ENCODE results near the gene SBK3.

Gene SBK3

DNA sequence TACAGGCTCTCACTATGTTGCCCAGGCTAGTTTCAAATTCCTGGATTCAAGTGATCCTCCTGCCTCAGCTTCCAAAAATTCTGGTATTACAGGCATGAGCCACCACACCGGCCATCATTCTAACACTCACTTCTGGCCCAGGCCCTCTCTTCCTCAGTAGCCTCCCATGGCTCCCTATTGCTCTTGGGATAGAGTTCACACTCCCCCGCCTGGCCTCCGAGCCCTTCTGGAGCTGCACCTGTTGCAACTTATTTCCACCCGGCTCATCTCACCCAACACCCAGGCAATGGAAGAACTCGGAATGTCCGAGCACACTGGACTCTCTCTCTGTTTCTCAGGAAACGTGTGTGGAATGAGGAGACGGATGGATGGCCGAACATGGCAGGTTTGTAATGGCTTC lies 9.0 kb upstream of the SBK3 start:
- no peaks in the 10 kb centered on the region for H3K79me1 ChIP-seq (ENCODE audit: low read length)
- no peak overlapping the region for H3K23ac ChIP-seq (ENCODE audit: low read length)
- H2BK120ac ChIP-seq (ENCODE audit: low read depth, low read length): no peak overlapping the region
- H4K8ac ChIP-seq (ENCODE audit: low read depth, low read length): no peak overlapping the region
- H2BK5ac ChIP-seq (ENCODE audit: low read length): no peak overlapping the region
- H4K5ac ChIP-seq (ENCODE audit: low read length): no peak overlapping the region
- H3K4me1 ChIP-seq (ENCODE audit: control insufficient read depth, low read depth, low read length): no peaks in the 10 kb centered on the region
- no peak overlapping the region for H3K4ac ChIP-seq (ENCODE audit: low read depth, low read length)
- H2BK15ac ChIP-seq (replicated peaks; ENCODE audit: low read depth): no peak overlapping the region
- H2AK5ac ChIP-seq (ENCODE audit: low read length): no peak overlapping the region
- H3K18ac ChIP-seq (ENCODE audit: low read length): no peak overlapping the region
- DNase-seq: no peak
- no peak overlapping the region for H3K4me3 ChIP-seq (ENCODE audit: low read length)
- no peak overlapping the region for H3K9ac ChIP-seq (ENCODE audit: low read length)
- WGBS (ENCODE audit: extremely low coverage, insufficient coverage, low lambda C conversion rate): no CpG with 5 or more reads among the region's 9 CpGs
- H3K56ac ChIP-seq (ENCODE audit: low read length): no peak overlapping the region
- no peaks in the 10 kb centered on the region for H3K27me3 ChIP-seq (ENCODE audit: insufficient read depth, low read length, poor library complexity)
- H3K27ac ChIP-seq (ENCODE audit: low read depth, low read length): no peak overlapping the region
- no peaks in the 10 kb centered on the region for H3K36me3 ChIP-seq (ENCODE audit: control insufficient read depth, insufficient read depth, low read length)
- no peak overlapping the region for H3K4me2 ChIP-seq (ENCODE audit: low read length)
- H3K79me2 ChIP-seq (ENCODE audit: control insufficient read depth, insufficient read depth, low read length): no peaks in the 10 kb centered on the region

DNA sequence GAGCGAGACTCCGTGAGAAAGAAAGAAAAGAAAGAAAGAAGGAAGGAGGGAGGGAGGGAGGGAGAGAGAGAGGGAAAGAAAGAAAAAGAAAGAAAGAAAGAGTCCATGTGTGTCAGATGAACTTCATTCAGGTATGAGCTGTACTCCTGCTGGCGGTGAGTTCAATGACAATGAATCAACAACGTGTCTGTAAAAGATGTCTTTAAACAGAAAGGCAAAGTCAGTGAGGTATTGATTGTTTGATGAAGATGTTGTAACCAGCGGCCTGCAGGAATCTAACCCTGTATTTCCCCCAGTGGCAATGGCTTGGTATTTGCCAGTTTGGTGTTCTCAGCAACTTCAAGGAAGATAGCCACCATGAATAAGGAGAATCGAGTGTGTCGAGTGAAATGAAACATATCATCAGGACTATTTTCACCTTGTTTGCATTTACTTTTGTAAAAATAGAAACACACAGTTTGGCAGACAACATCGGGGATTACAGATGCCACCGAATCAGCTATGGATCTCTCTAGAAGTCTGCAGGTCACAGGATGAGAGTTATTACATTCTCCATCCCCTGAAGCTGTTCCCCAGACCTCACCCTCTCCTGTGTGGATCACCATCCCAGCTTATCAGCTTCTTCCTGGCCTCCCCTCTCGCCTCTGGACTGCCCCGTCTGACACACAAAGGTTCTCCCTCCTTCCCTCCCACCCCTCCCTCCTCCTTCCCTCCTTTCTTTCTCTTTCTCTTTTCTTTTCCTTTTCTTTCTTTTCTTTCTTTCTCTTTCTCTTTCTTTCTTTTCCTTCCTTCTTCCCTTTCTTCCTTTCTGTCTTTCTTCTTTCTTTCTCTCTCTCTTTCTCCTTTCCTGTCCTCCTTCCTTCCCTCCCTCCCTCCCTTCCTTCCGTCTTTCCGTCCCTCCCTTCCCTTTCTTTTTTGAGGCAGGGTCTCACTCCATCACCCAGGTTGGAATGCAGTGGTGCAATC lies 8.2 kb upstream of the SBK3 start:
- Histone ChIP-seq H2BK5ac (ENCODE audit: low read length) (no peak overlapping the region), H4K5ac (ENCODE audit: low read length) (no peak overlapping the region), H3K79me1 (ENCODE audit: low read length) (no peaks in the 10 kb centered on the region), H3K4ac (ENCODE audit: low read depth, low read length) (no peak overlapping the region), H2BK120ac (ENCODE audit: low read depth, low read length) (no peak overlapping the region), H3K9ac (ENCODE audit: low read length) (no peak overlapping the region), H2BK15ac (replicated peaks; ENCODE audit: low read depth) (no peak overlapping the region), H3K56ac (ENCODE audit: low read length) (no peak overlapping the region), H3K18ac (ENCODE audit: low read length) (no peak overlapping the region), H3K36me3 (ENCODE audit: control insufficient read depth, insufficient read depth, low read length) (no peaks in the 10 kb centered on the region), H4K8ac (ENCODE audit: low read depth, low read length) (no peak overlapping the region), H3K4me1 (ENCODE audit: control insufficient read depth, low read depth, low read length) (no peaks in the 10 kb centered on the region), H3K4me2 (ENCODE audit: low read length) (no peak overlapping the region), H3K79me2 (ENCODE audit: control insufficient read depth, insufficient read depth, low read length) (no peaks in the 10 kb centered on the region), H3K4me3 (ENCODE audit: low read length) (no peak overlapping the region), H3K23ac (ENCODE audit: low read length) (no peak overlapping the region), H3K27me3 (ENCODE audit: insufficient read depth, low read length, poor library complexity) (no peaks in the 10 kb centered on the region), H2AK5ac (ENCODE audit: low read length) (no peak overlapping the region), H3K27ac (ENCODE audit: low read depth, low read length) (no peak overlapping the region)
- DNase-seq: peak; percentile 35
- WGBS (ENCODE audit: extremely low coverage, insufficient coverage, low lambda C conversion rate): no CpG with 5 or more reads among the region's 13 CpGs

DNA sequence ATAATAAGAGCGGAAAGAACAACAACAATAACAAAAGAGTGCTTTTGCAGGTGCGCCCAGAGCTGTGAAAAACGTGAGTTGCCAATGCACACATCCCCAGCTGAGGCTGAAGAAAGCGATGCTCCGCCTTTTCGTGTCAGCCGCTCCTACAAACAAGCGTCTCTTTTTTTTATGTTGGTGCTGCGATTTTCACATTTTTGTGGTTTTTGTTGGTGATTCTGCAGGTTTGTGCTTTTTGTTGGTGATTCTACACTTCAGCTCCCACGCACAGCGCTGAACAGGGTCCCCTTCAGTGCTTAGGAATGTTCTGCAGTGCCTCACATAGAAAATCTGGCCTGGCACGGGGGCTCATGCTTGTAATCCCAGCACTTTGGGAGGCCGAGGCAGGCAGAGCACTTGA lies 7.3 kb upstream of the SBK3 start:
- Histone ChIP-seq H3K56ac (ENCODE audit: low read length) (no peak overlapping the region), H3K36me3 (ENCODE audit: control insufficient read depth, insufficient read depth, low read length) (no peaks in the 10 kb centered on the region), H3K23ac (ENCODE audit: low read length) (no peak overlapping the region), H3K79me1 (ENCODE audit: low read length) (no peaks in the 10 kb centered on the region), H2BK5ac (ENCODE audit: low read length) (no peak overlapping the region), H3K18ac (ENCODE audit: low read length) (no peak overlapping the region), H2AK5ac (ENCODE audit: low read length) (no peak overlapping the region), H4K8ac (ENCODE audit: low read depth, low read length) (no peak overlapping the region), H2BK15ac (replicated peaks; ENCODE audit: low read depth) (no peak overlapping the region), H3K4ac (ENCODE audit: low read depth, low read length) (no peak overlapping the region), H3K4me2 (ENCODE audit: low read length) (no peak overlapping the region), H3K9ac (ENCODE audit: low read length) (no peak overlapping the region), H4K5ac (ENCODE audit: low read length) (no peak overlapping the region), H3K27me3 (ENCODE audit: insufficient read depth, low read length, poor library complexity) (no peaks in the 10 kb centered on the region), H3K27ac (ENCODE audit: low read depth, low read length) (no peak overlapping the region), H2BK120ac (ENCODE audit: low read depth, low read length) (no peak overlapping the region), H3K4me3 (ENCODE audit: low read length) (no peak overlapping the region), H3K79me2 (ENCODE audit: control insufficient read depth, insufficient read depth, low read length) (no peaks in the 10 kb centered on the region), H3K4me1 (ENCODE audit: control insufficient read depth, low read depth, low read length) (no peaks in the 10 kb centered on the region)
- WGBS (ENCODE audit: extremely low coverage, insufficient coverage, low lambda C conversion rate): no CpG with 5 or more reads among the region's 13 CpGs
- no peak for DNase-seq

DNA sequence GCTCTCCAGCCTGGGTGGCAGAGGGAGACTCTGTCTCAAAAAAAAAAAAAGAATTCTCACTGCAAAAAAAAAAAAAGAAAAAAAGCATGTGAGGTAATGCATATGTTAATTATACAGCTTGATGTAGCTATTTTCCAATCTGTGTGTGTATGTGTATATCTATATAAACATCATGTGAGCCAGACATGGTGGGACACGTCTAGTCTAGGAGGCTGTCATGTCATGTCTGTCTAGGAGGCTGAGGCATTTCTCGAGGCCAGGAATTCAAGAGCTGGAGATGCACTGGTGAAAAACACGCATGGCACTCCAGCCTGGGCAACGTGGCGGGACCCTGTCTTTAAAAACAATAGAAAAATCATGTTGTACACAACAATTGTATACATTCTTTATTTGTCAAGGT lies 6.9 kb upstream of the SBK3 start:
- H3K27ac ChIP-seq (ENCODE audit: low read depth, low read length): no peak overlapping the region
- H3K36me3 ChIP-seq (ENCODE audit: control insufficient read depth, insufficient read depth, low read length): no peaks in the 10 kb centered on the region
- no peak for DNase-seq
- no peak overlapping the region for H2AK5ac ChIP-seq (ENCODE audit: low read length)
- H3K56ac ChIP-seq (ENCODE audit: low read length): no peak overlapping the region
- H3K23ac ChIP-seq (ENCODE audit: low read length): no peak overlapping the region
- H3K4me2 ChIP-seq (ENCODE audit: low read length): no peak overlapping the region
- no peak overlapping the region for H3K4ac ChIP-seq (ENCODE audit: low read depth, low read length)
- no peak overlapping the region for H3K4me3 ChIP-seq (ENCODE audit: low read length)
- no peak overlapping the region for H3K9ac ChIP-seq (ENCODE audit: low read length)
- no peak overlapping the region for H3K18ac ChIP-seq (ENCODE audit: low read length)
- H3K79me1 ChIP-seq (ENCODE audit: low read length): no peaks in the 10 kb centered on the region
- no CpG with 5 or more reads among the region's 5 CpGs for WGBS (ENCODE audit: extremely low coverage, insufficient coverage, low lambda C conversion rate)
- no peaks in the 10 kb centered on the region for H3K79me2 ChIP-seq (ENCODE audit: control insufficient read depth, insufficient read depth, low read length)
- H3K4me1 ChIP-seq (ENCODE audit: control insufficient read depth, low read depth, low read length): no peaks in the 10 kb centered on the region
- no peak overlapping the region for H2BK15ac ChIP-seq (replicated peaks; ENCODE audit: low read depth)
- no peak overlapping the region for H2BK120ac ChIP-seq (ENCODE audit: low read depth, low read length)
- no peak overlapping the region for H4K5ac ChIP-seq (ENCODE audit: low read length)
- H3K27me3 ChIP-seq (ENCODE audit: insufficient read depth, low read length, poor library complexity): no peaks in the 10 kb centered on the region
- no peak overlapping the region for H4K8ac ChIP-seq (ENCODE audit: low read depth, low read length)
- H2BK5ac ChIP-seq (ENCODE audit: low read length): no peak overlapping the region

DNA sequence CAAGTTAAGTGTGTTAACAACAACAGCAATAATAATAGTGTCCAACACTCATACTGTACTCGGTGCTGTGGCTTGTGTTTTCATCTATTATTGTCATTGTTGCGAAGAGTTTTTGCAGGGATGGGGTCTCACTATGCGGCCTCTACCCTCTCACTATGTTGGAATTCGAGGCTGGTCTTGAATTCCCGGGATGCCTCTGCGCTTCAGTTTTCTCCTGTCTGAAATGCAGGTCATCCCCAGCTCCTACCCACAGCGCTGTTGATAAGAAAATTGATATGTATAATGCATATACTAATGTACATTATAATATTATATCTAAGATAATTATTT lies 4.9 kb upstream of the SBK3 start:
- Histone ChIP-seq H3K36me3 (ENCODE audit: control insufficient read depth, insufficient read depth, low read length) (no peaks in the 10 kb centered on the region), H3K4me1 (ENCODE audit: control insufficient read depth, low read depth, low read length) (no peaks in the 10 kb centered on the region), H2BK15ac (replicated peaks; ENCODE audit: low read depth) (no peak overlapping the region), H2BK5ac (ENCODE audit: low read length) (no peak overlapping the region), H2AK5ac (ENCODE audit: low read length) (no peak overlapping the region), H2BK120ac (ENCODE audit: low read depth, low read length) (no peak overlapping the region), H3K18ac (ENCODE audit: low read length) (no peak overlapping the region), H4K5ac (ENCODE audit: low read length) (no peak overlapping the region), H3K56ac (ENCODE audit: low read length) (peak overlapping the region; percentile 69), H3K27ac (ENCODE audit: low read depth, low read length) (no peak overlapping the region), H3K4ac (ENCODE audit: low read depth, low read length) (no peak overlapping the region), H3K4me3 (ENCODE audit: low read length) (peak overlapping the region; percentile 12), H3K27me3 (ENCODE audit: insufficient read depth, low read length, poor library complexity) (no peaks in the 10 kb centered on the region), H4K8ac (ENCODE audit: low read depth, low read length) (no peak overlapping the region), H3K79me1 (ENCODE audit: low read length) (no peaks in the 10 kb centered on the region), H3K79me2 (ENCODE audit: control insufficient read depth, insufficient read depth, low read length) (no peaks in the 10 kb centered on the region), H3K23ac (ENCODE audit: low read length) (no peak overlapping the region), H3K4me2 (ENCODE audit: low read length) (peak overlapping the region; percentile 30), H3K9ac (ENCODE audit: low read length) (peak overlapping the region; percentile 46)
- peak; percentile 84 for DNase-seq
- no CpG with 5 or more reads among the region's 7 CpGs for WGBS (ENCODE audit: extremely low coverage, insufficient coverage, low lambda C conversion rate)
